Activated CD8-positive, alpha-beta memory T cell treated with anti-CD3 and anti-CD28 coated beads for 24 hours (primary cell): ENCODE results near the gene HOXA3.

Source experiments
- DNase-seq: peaks from one replicate; pipeline ENCODE4 v3.0.0-alpha.2; 2020

The HOXA3 gene

DNA sequence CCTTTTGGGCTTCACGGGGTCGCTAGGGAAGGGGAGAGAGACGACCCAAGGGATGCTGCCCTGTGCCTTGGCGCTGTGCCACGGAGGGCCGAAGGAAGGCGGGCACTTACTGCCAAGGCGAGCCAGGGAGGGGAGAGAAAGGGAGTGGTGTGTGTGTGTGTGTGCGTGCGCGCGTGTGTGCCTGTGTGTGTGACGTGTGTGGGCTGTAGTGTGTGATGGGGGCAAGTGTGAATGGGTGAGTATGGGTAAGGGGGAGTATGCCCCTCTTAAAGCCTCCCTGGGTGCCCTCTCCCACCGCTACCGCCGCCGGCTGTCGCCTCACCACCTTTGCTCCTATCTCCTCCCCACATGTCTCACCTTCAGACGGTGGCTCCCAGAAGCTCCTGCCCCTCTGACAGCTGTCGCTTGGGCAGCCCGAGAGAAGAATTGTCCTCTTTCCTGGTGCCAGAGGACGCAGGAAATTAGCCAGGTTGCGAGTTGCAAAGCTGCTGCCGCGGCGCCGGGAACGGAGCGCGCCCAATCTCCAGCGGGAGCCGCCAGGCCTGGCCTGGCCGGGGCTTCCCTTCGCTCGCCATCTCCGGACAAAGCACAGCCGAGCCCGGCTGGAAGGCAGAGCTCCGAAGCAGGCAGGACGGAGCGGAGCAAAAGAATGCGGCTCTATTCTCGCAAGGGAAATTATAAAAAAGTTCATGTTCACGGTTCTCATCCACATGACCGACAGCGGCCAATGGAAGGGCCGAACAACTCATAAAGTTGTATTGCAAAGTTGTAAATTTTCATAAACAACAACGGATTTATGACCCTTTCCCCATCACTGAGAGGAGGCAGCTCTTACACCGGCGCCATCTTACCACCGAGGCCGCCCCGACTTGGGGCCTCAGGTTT lies at the start of gene HOXA3:
HOXA3 (minus strand) TSS at position 653 of the 885 bp plus-strand sequence. CDS start 41,943 bp downstream, outside the sequence.
- peak; percentile 60 for DNase-seq

DNA sequence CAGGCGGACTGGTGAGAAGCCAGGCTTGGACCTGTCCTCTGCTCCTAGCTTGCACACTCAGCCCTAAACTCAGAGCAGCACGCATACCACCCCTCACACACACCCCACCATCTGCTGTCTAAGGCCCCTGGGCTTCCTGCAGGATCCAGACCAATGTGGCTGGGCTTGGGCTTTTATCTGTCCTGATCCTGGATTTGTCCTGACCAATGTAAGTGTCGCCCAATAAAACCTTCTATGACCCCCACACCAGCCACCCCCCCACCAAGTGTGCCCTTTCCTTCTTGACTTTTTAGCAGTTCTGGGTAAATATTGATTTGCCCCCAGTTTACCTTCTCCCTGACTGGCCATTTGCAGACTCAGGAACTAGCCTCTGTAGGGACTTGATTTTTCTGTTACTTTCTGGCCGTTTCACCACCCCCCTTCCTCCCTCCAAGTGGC lies 49.2 kb upstream of the HOXA3 start:
- DNase-seq = no peak

DNA sequence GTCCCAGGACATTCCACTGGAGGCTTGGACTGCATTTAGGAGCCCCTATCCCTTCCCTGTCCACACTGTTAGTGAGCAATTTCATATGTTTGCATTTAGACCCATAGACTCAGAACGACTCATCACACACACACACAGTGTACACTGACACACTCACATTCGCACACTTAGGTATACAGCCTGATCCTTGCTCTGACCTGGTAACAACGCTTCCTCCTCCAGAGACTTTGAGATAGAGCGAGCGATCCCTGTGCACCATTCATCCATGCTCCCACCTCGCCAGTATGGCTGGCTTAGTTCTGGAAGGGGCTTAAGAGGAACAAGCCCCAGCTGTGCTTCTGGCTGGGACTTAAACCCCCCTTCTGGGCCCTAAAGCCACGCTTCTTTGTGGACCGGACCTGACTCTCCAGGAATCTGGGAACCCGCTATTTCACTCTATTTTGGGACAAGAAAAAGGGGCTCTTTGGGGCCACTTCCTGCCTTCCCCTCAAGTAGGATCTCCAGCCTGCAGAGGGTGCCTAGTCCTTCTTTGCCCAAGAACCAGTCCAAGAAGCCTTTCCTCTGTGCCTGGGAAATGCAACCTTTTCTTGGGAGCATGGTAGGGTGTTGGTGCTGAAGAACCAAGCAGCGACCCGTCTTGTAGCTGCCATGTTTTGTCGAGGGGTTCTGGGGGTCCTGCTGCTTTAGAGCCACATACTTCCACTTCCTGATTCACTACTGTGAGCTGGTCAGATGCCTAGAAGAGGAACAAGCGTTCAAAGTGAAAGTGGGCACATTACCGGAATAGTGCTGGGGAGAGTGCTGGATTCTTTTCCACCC lies 48.6 kb upstream of the HOXA3 start:
- DNase-seq = peak; percentile 58

DNA sequence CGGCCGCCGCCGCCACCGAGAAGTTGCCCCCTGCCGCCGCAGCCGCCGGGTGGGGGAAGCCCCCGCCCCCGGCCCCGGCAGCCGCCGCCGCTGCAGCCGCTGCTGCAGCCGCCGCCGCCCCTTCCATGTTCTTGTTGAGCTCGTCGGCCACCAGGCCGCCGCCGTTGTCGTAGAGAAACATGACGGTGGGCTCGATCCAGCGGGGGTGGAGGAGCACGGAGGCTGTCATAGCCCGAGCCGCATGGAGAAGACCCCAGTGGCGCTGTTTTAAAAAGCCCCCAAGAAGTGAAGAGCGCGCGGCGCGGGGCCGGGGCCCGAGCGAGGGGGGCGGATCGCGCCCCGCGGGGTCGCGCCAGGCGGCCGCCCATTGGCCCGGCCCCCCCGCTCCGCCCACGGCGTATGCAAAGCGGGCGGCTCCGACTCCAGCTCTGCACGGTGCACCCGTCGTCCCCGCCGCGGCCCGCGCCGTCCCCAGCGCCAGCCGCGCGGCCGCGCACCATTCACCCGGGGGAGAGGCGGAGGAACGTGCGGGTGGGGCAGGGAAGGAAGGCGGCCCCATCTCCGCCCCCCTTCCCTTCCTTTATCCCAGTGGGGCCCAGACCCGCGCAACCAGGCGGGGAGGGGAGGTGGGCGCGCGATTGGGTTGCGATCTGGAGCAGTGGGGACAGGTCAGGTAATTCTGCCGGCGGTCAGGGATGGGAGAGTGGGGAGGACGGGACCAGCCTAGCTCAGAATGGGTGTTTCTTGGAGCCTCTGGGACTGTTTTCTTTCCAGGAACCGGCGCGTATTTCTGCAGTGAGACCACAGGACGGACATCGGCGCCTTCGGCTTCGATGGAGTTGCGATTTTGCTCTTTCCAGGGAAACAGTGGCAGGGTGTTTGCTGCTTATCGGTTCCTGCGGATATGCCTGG lies 47.7 kb upstream of the HOXA3 start, which contains the start of gene HOXA13:
HOXA13 (minus strand) TSS at position 243 of the 912 bp plus-strand sequence; CDS start at position 229, 14 bp downstream.
- peak; percentile 67 for DNase-seq

DNA sequence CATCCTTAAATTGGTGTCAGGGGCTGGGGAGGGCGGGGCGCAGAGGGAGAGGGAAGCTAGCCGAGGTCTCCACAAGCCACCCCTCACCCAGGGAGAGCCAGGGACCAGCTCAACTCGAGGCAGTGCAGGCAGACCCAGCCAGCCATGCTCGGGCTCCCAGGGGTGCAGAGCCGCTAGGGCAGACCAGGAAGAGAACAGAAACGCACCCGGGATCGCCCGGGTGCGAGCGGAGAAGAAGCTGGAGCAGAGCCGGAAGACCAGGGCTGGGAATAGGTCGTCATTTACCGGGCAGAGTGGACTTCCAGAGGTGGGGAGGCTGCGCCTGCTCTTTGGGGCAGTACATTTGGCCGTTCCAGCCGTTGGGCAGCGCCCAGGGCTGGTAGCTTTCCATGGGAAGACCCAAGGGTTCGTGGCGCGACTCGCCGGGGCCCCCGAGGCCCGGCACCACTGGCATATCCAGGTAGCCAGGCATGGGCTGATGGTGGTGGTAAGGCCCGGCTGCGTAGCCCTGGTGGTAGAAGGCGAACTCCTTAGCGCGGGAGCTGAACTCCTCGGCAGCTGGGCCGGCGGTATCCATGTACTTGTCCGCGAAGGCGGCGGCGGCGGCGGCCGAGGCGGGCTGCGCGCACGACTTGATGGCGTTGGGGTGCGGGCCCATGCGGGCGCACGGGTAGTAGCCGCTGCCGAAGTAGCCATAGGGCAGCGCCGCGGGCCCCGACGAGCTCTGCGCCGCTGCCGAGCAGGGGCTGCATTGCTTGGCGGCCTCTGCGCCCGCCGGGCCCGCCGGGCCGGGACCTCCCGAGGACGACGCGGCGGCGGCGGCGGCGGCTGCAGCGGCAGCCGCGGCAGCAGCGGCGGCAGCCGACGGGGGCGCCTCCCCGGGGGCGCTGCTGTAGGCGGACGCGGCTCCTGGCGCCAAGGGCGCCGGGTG lies 46.8 kb upstream of the HOXA3 start:
- DNase-seq = peak; percentile 65

DNA sequence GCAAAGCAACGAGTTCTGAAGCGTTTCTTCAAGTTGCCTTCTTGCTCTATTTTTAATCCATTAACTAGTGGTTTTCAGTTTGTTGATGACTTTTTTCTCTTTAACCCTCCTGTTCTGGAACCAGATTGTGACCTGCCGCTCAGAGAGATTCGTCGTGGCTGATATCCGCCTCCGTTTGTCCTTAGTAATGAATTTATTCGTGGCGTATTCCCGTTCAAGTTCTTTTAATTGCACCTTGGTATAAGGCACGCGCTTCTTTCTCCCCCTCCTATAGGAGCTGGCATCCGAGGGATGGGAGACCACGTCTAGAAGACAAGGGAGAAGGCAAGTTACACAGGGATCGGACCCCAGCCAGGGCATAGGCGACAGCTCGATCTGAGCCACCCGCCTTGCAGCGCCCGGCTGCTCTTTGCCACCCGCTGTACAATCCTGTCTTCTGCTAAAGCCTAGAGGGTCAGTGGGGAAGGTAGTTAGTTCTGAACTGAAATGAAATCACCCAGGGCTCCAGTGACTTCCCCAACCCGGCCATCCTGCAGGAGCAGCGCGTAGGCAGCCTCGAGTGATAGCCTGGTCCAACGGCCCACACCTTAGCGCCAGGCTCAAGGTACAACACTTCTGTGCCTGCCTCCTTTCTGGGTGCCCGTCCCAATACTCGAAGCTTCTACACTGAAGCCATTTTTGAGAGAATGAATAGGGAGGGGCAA lies 45.9 kb upstream of the HOXA3 start:
- peak; percentile 59 for DNase-seq

DNA sequence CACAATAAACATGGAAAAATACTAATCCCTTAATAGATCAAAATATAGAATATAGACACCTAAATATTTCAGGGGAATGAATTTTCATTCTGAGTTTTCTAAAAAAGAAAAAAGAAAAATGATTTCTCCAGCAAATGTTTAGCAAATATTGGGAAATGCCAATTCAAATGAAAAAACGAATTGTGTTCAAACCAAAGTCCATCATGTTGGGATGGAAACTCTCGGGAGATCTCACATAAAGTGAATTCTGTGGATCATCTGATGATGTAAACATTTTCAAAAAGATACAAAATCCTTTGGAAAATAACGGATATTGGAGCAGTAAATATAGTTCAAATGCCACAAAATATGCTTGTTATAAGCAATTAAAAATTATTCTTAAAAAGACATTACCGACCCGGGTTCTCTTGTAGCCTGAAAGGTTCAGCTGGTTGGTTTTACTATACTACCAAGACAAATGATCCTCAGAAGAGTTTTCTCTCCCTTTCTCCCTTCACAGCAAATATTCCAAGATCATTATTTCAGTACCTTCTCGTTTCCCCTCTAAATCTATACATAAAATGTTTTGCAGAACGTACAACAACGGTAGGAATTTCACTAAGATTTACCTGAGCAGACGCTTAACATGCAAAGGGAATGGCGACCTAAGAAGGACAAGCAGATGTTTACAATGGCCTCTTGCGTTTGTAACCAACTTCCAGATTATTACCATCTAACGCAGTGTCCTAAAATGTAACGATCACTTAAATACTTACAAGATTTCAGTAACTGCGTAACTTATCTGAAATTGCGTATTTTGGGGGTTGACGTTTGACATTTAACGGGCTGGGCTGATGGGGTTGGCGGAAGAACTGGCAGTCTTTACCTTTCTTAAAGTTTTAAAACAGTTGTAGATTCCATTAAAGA lies 45.0 kb upstream of the HOXA3 start:
- DNase-seq = no peak

DNA sequence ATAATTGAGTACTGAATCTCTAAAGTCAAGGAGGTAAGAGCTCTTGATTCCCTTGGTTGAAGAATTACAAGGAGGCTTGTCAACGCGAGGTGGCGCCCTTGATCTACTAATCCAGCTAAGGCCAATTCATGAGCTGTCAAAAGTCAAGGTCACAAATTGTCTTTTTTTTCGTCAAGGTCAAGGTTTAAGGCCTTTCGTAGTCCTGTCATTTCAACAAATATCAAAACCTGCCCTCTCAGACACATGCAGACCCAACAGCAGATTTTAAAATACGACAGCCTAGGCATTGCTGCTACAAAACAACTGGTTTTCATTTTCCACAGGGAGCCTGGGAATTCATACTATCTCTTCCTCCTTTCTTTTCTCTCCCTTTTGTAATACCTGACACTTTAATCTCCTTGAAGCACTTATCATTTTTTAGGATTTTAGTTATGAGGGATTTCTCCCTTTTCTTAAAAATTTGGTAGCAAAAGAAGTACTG lies 43.9 kb upstream of the HOXA3 start:
- DNase-seq = peak; percentile 93

DNA sequence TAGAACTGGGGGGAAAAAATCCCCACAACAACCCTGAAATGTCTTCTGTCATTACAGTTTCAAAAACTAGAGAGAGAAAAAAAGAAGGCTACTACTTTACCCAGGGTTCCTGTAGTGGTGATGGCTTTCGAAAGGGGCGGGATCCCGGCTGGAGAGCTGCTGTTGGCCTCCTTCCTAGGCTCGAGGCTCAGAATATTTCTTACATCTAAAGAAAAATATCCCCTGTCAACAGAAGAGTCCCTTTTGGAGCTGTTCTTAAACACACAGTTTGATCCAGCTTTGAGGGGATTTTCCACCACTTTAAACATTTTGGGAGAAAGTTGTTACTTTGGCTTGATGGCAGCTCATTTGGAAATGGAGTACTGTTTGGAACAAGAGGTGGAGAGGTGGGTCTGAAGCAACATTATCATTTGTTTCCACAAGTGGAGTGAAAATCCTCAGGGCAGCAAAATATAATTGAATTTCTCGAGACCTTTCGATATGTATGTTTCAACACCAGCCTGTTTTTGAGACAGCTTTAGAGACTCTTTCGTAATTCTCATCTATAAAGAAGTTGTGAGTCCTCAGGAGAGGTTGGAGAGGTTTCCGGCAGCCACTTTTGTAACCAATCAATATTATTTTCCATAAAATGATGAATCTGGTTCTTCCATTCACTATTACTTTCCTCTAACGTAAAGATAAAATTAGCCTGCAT lies 42.5 kb upstream of the HOXA3 start:
- peak; percentile 33 for DNase-seq

DNA sequence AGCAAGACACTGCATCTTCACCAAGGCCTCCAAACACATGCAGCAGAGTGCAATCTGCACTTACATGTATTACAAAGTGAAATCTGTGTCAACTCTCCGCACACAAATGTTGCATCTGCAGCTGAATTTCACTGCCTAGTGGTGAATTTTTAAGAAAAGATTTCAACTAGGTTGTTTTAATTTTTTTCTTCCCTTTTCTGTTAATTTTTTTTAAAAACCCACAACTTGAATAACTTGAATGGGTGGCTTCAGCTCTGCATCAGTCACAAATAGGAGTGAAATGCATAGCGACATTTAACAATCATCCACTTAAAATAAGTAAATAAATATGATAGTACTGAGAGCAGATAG lies 41.6 kb upstream of the HOXA3 start:
- no peak for DNase-seq

DNA sequence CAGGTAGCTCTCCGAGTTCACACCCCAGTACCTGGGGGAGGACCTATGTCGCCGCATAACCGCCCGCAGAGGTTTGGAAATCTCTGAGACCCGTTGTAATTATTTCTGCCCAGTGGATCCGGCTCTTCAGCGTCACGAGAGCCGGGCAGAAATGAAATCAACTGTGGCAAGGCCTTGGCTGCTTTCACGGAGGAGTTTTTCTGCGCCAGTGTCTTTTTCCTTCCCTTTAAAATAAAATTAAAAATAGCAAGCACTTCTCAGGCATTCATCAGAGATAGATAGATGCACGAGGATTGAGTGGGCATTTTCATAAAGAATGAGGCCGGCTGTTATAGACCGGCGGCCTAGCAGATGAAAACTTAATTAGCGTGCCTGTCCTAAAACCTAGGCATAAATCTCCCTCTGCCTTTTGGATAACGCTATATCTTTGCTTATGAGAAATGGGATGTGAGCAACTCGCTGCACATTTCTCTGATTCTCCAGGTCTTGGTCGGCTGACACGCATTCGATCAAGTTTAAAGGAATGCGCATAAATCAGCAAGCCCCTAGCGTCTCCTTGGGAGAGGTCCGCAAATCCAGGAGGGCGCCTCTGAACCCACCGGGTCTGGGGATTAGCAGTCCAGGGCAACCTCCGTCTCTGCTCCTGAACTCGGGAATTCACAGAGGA lies 41.1 kb upstream of the HOXA3 start:
- DNase-seq = peak; percentile 56

DNA sequence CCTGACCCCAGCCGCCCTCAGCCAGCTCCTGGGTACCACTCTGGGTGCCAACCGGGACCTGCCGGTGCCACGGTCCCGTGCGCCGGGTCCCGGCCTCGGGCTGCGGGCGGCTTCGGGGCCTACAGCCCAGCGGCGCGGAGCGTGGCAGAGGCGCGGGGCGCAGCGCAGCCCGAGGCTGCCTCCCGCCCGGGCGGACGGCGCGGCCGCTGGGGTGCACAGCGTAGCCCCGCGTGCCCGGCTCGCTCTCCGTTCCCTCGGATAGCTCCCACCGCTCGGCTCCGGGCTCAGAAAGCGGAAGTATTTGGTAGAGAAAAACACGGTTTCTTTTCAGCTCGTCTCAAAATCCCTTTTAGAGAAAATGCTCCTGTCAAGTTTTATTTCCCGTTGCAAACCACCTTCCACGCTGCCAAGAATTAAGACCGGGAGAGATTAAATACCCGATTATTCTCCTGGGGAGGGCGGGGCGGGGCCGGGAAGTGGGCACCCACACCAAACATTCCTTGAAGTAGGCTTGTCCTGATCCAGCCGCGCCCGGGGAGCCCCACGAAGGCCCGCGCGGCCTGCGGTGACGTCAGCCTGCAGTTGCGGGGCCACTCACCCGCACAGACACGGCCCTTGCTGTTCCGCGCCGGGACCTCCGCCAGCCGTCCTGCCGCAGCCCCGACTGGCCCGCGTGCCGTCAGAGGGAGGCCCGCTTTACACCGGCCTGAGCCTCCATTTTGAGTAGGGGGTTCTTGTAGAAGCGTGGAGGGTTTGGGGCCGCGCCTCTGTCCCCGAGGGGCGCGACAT lies 40.4 kb upstream of the HOXA3 start:
- peak; percentile 69 for DNase-seq

DNA sequence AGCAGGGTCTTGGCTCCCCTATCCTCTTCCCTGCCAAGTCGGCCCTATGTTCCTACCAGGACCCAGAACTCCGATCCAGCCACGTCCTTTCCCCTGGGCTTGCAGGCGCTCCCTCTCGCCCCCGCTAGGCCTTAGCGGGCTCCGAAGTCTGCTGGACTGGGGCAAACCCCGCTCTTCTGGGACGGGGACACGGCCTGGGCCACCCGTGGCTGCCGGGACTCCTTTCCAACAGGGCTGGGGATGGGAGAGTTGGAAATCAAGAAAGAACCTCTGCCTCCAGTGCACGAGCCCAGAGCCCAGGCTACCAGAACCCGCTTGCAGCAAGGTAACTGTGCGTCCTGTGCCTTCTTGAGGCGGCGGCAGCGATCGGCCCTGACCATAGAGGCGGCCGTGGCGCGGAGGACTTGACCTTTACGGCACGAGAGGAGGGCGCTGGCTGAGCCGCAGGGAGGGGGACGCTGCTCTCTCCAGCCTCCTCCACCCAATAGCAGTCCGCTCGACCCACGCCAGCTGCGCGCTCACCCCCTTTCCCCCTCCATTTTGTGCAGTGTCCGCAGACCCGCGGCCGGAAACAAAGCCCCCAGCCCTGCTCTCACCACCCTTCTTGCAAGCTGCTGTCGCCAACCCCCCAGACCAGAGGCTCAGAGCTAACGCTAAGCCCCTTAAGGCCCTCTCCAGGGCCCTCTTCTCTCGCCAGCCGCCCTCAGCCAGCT lies 39.6 kb upstream of the HOXA3 start:
- DNase-seq = peak; percentile 65

DNA sequence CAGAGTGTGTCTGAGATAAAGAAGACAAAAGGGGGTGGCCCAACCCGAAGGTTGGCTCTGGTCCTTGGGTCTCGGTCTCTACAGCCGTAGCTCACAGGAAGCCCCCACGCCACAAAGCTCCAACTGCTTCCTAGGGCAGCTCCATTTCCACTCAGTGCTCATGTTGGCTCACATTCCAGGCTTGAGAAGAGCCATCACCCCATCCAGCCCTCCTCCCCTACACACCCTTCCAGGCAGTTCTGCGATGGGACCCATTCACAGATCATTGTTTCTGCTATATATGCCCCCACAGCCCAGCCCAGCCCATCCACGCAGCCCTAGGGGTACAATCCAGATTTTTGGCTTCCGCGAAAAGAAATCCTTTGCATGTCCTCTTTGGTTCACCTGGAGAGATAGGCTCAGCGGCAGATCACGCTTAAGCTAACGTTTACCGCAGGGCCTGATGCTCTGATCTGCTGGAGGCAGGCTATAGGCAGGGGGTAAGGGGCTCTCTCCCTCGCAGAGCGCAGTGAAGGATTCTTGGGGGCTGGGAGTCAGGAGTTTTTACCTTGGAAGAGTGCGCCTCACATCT lies 38.9 kb upstream of the HOXA3 start:
- DNase-seq = peak; percentile 56

DNA sequence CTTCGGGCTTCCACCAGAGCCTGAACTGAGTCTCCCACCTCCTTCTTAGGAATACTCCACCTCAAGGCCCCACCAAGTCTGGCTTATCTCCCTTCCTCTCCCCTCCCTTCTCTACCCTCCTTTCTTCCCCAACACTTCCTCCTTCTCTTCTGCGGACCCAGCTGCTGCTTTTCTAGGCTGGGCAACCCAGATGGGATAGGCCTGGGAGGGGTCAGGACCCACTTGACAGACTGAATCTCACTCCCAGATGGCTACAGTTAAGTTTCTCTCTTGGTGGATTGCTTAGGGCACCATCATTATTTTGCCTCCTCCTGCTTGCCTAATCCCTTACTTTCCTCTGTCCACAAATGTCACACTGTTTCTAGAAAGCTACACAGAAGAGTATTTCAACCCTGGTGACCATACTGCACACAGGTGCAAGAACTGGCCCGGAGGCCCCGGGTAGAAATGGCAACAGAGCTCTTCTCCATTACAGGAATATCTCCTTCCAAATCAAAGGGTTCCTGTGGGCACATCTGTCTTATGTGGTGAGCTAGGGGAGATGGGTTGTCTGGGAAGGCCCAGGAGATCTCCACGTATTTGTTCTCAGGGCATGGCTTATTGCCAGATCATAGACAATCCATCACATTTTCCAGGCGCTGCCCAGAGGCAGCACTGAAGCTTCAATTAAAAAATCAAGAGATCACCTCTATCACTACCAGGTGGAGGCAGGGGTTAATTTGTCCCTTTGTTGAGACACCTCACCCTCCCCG lies 37.8 kb upstream of the HOXA3 start:
- peak; percentile 54 for DNase-seq
